Mesothelial cell of epicardium (in vitro differentiated cells): ENCODE measurements around the gene MEGF10. TPM values are rescaled to one million over a fixed set of nuclear protein-coding genes. Genes with fewer than 3 reads are reported as not detected.
"Not testable (repeated sequence)": the region's sequence is repeated elsewhere in the genome, so short reads cannot be mapped to it uniquely, and the experiment has no call there.

Experiments
- DNase-seq, 2 experiments: peaks; one replicate each; pipeline ENCODE4 v3.0.0; 2021; ENCODE audit warnings: low spot score in 2 of 2; ENCODE audit not compliant: unreplicated experiment in 2 of 2
- H3K27ac Mint-ChIP-seq: 2 replicates; pipeline ENCODE4 v1.8.0; 2021; ENCODE audit warnings: mixed read lengths
- H3K27me3 Mint-ChIP-seq: 2 replicates; pipeline ENCODE4 v1.8.0; 2021; ENCODE audit warnings: low read depth, mixed read lengths
- H3K36me3 Mint-ChIP-seq: 2 replicates; pipeline ENCODE4 v1.8.0; 2021; ENCODE audit warnings: mixed read lengths
- H3K4me1 Mint-ChIP-seq: 2 replicates; pipeline ENCODE4 v1.8.0; 2021; ENCODE audit warnings: mixed read lengths
- H3K4me3 Mint-ChIP-seq: 2 replicates; pipeline ENCODE4 v1.8.0; 2021; ENCODE audit warnings: mild to moderate bottlenecking, moderate library complexity, mixed read lengths
- H3K9me3 Mint-ChIP-seq: 2 replicates; pipeline ENCODE4 v1.8.0; 2021; ENCODE audit warnings: mixed read lengths
- total RNA-seq: library from RNA; stranded (reverse); gene quantifications from 3 replicates; pipeline ENCODE4 v1.2.1, GENCODE V29; 2021
- TF ChIP-seq, protein P1 (sequence below): fragments of 200-600 bp; sonication (generic); IDR thresholded peaks from one replicate; pipeline ENCODE4 v1.5.0; 2021; ENCODE audit warnings: antibody characterized with exemption; ENCODE audit not compliant: unreplicated experiment

Gene MEGF10
- total RNA-seq, 1 donor from 2014 or later: 3.0 TPM

- no peak overlapping the region for H3K27ac Mint-ChIP-seq
- no peaks in the 10 kb centered on the region for H3K36me3 Mint-ChIP-seq
- DNase-seq: no peak
- no peaks in the 10 kb centered on the region for H3K4me1 Mint-ChIP-seq
- peaks cover 4% of the 10 kb centered on the region for H3K9me3 Mint-ChIP-seq
- no peak overlapping the region for H3K4me3 Mint-ChIP-seq
- peaks cover 11% of the 10 kb centered on the region for H3K27me3 Mint-ChIP-seq
- TF ChIP-seq, protein P1, sequence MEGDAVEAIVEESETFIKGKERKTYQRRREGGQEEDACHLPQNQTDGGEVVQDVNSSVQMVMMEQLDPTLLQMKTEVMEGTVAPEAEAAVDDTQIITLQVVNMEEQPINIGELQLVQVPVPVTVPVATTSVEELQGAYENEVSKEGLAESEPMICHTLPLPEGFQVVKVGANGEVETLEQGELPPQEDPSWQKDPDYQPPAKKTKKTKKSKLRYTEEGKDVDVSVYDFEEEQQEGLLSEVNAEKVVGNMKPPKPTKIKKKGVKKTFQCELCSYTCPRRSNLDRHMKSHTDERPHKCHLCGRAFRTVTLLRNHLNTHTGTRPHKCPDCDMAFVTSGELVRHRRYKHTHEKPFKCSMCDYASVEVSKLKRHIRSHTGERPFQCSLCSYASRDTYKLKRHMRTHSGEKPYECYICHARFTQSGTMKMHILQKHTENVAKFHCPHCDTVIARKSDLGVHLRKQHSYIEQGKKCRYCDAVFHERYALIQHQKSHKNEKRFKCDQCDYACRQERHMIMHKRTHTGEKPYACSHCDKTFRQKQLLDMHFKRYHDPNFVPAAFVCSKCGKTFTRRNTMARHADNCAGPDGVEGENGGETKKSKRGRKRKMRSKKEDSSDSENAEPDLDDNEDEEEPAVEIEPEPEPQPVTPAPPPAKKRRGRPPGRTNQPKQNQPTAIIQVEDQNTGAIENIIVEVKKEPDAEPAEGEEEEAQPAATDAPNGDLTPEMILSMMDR: no peak
Measured at GRCh38 chr5:127303404-127303803, 12.8 kb downstream of the MEGF10 start.

GRCh38 chr5:127305493-127305892, 14.9 kb downstream of the MEGF10 start:
- Mint-ChIP-seq H3K27ac (no peak overlapping the region), H3K27me3 (peaks cover 12% of the 10 kb centered on the region), H3K4me1 (no peaks in the 10 kb centered on the region), H3K36me3 (no peaks in the 10 kb centered on the region), H3K9me3 (peaks cover 4% of the 10 kb centered on the region), H3K4me3 (no peak overlapping the region)
- DNase-seq: no peak
- TF ChIP-seq, protein P1: no peak

GRCh38 chr5:127306036-127306435, 15.4 kb downstream of the MEGF10 start:
- Mint-ChIP-seq H3K27me3 (peaks cover 12% of the 10 kb centered on the region), H3K4me3 (no peak overlapping the region), H3K9me3 (peaks cover 4% of the 10 kb centered on the region), H3K36me3 (no peaks in the 10 kb centered on the region), H3K4me1 (no peaks in the 10 kb centered on the region), H3K27ac (no peak overlapping the region)
- no peak for DNase-seq
- TF ChIP-seq, protein P1: no peak

DNA sequence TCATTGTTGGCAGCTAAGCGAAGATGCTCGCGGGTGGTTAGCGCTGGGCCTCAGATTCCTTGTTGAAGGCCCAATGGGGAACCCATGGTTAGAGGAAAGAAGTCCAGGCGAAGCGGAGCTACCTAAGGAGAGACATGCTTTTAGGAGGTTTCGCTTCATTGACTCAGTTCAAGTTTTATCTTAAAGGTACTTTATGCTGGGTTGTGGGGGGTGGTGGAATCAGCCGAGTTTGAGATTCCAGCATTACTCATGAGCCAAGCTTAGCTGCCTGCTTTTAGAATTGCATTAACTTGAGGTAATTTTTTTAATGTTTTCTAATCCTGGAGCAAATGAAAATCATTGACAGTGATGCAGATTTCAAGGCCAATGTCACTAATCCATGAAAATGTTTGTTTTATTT, 16.1 kb downstream of the MEGF10 start:
- peaks cover 4% of the 10 kb centered on the region for H3K9me3 Mint-ChIP-seq
- DNase-seq: no peak
- no peaks in the 10 kb centered on the region for H3K36me3 Mint-ChIP-seq
- TF ChIP-seq, protein P1: no peak
- peaks cover 4% of the 10 kb centered on the region for H3K4me1 Mint-ChIP-seq
- H3K4me3 Mint-ChIP-seq: no peak overlapping the region
- H3K27me3 Mint-ChIP-seq: peaks cover 12% of the 10 kb centered on the region
- H3K27ac Mint-ChIP-seq: no peak overlapping the region

- Mint-ChIP-seq H3K27me3 (peaks cover 9% of the 10 kb centered on the region), H3K9me3 (peaks cover 4% of the 10 kb centered on the region), H3K4me1 (peaks cover 5% of the 10 kb centered on the region), H3K27ac (no peak overlapping the region), H3K4me3 (no peak overlapping the region), H3K36me3 (no peaks in the 10 kb centered on the region)
- DNase-seq: no peak
- TF ChIP-seq, protein P1: no peak
Measured at GRCh38 chr5:127307868-127308267, 17.3 kb downstream of the MEGF10 start.

DNA sequence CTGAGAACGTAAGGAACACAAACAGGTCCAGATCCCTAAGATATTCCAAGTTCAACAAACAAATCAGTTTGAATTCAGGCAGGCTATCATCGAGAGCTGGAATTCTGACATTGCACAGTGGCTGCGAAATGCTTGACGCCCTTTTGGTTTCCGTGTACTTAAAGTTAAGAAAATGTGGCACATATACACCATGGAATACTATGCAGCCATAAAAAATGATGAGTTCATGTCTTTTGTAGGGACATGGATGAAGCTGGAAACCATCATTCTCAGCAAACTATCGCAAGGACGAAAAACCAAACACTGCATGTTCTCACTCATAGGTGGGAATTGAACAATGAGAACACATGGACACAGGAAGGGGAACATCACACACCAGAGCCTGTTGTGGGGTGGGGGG, 17.7 kb downstream of the MEGF10 start:
- H3K9me3 Mint-ChIP-seq, H3K27ac Mint-ChIP-seq, H3K4me3 Mint-ChIP-seq, H3K27me3 Mint-ChIP-seq, DNase-seq, H3K4me1 Mint-ChIP-seq, H3K36me3 Mint-ChIP-seq: not testable (repeated sequence)
